UCSD-AML1 (cell line): ENCODE data around the gene ZBTB12.
"Not testable (repeated sequence)": the region's sequence is repeated elsewhere in the genome, so short reads cannot be mapped to it uniquely, and the experiment has no call there.

ENCODE experiments used
- DNase-seq: peaks from one replicate; lab custom pipeline; 2025; ENCODE audit not compliant: unreplicated experiment; lab: John Stamatoyannopoulos, UW

The ZBTB12 gene

GRCh38 chr6:31877125-31877650 lies 24.7 kb downstream of the ZBTB12 start:
- DNase-seq, result no peak

GRCh38 chr6:31876357-31876756 lies 25.5 kb downstream of the ZBTB12 start:
- DNase-seq, result no peak

GRCh38 chr6:31875877-31876276 lies 26.0 kb downstream of the ZBTB12 start:
- DNase-seq, result no peak

- no peak for DNase-seq
Observed at GRCh38 chr6:31874836-31875572, 26.9 kb downstream of the ZBTB12 start.

GRCh38 chr6:31874084-31874670 lies 27.7 kb downstream of the ZBTB12 start:
- no peak for DNase-seq

GRCh38 chr6:31871046-31871659 lies 30.7 kb downstream of the ZBTB12 start:
- DNase-seq, result no peak

GRCh38 chr6:31870385-31870921 lies 31.4 kb downstream of the ZBTB12 start:
- DNase-seq, result no peak

GRCh38 chr6:31869343-31869742 lies 32.5 kb downstream of the ZBTB12 start:
- DNase-seq, result no peak

GRCh38 chr6:31868658-31868971 lies 33.3 kb downstream of the ZBTB12 start:
- not testable (repeated sequence) for DNase-seq

GRCh38 chr6:31865205-31866118 lies 36.4 kb downstream of the ZBTB12 start:
- DNase-seq, result no peak

GRCh38 chr6:31864818-31865204 lies 37.1 kb downstream of the ZBTB12 start:
- DNase-seq, result no peak

- not testable (repeated sequence) for DNase-seq
Observed at GRCh38 chr6:31864123-31864562, 37.7 kb downstream of the ZBTB12 start.

- peak; percentile 99 for DNase-seq
Observed at GRCh38 chr6:31862344-31863235, 39.3 kb downstream of the ZBTB12 start, which contains the start of gene NEU1. TSS of gene NEU1 (minus strand) at chr6:31862821. CDS start at chr6:31862776, 45 bp downstream.

GRCh38 chr6:31861919-31862343 lies 40.0 kb downstream of the ZBTB12 start:
- no peak for DNase-seq

GRCh38 chr6:31861150-31861549 lies 40.7 kb downstream of the ZBTB12 start:
- no peak for DNase-seq

GRCh38 chr6:31860349-31860748 lies 41.5 kb downstream of the ZBTB12 start:
- no peak for DNase-seq

GRCh38 chr6:31859923-31860322 lies 42.0 kb downstream of the ZBTB12 start:
- DNase-seq, result no peak

- DNase-seq, result no peak
Observed at GRCh38 chr6:31858707-31859106, 43.2 kb downstream of the ZBTB12 start.

GRCh38 chr6:31857774-31858173 lies 44.1 kb downstream of the ZBTB12 start:
- not testable (repeated sequence) for DNase-seq
